ENCODE results near the gene RPL13A.

Gene RPL13A

DNA sequence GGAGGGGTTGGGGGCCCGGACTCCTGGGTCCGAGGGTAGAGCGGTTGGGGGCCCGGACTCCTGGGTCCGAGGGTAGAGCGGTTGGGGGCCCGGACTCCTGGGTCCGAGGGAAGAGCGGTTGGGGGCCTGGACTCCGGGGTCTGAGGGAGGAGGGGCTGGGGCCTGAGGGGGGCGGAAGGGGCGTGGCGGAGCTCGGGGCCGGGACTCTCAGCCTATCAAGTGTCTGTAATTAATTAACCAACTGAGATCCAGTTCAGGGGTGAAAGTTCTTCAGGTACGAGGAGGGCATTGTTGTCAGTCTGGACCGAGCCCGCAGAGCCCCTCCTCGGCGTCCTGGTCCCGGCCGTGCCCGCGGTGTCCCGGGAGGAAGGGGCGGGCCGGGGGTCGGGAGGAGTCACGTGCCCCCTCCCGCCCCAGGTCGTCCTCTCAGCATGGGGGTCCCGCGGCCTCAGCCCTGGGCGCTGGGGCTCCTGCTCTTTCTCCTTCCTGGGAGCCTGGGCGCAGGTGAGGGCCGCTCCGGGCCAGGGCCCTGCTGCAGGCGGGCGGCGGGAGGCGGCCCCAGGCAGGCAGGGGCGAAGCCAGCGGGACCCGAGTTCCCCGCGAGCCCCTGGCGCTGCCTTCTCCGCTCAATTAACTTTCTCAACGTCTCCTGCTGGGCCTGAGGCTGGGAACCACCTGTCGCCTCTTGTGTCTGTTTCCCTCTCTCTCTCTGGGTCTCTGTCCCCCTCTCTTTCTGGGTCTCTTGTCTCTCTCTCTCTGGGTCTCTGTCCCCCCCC is 25.8 kb downstream of the RPL13A start:
- DNase-seq: peak; percentile 63

DNA sequence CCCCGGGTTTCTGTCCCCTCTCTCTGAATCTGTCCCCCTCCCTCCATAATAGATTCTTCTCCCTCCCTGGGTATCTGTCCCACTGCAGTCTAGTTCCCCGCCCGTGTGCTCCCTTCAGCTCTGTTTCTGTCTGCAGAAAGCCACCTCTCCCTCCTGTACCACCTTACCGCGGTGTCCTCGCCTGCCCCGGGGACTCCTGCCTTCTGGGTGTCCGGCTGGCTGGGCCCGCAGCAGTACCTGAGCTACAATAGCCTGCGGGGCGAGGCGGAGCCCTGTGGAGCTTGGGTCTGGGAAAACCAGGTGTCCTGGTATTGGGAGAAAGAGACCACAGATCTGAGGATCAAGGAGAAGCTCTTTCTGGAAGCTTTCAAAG is 26.3 kb downstream of the RPL13A start:
- no peak for DNase-seq

DNA sequence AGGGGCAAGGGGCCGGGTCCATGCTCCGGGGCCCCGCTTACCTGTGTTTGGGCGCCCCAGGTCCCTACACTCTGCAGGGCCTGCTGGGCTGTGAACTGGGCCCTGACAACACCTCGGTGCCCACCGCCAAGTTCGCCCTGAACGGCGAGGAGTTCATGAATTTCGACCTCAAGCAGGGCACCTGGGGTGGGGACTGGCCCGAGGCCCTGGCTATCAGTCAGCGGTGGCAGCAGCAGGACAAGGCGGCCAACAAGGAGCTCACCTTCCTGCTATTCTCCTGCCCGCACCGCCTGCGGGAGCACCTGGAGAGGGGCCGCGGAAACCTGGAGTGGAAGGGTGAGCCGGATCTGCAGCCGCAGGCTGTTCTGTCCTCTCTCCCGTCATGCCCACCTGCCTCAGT is 26.7 kb downstream of the RPL13A start:
- DNase-seq: no peak

DNA sequence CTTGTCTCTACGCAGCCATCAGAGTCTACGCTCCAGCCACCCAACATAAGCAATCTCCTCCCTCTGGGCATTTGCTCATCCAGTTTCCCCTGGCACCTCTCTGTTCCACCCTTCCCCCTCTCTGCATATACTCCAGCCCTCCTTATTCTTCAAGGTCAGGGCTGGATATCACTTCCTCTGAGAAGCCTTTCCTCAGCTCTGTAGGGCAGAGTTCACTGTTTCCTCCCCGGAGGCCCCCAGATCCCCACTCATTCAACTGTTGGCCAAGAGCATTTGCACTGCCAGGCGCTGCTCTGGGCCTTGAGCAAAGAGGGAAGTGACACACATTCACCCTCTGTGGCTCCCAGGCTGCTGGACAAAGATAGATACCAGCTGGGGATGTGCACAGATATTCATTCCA is 28.4 kb downstream of the RPL13A start:
- peak; percentile 77 for DNase-seq

DNA sequence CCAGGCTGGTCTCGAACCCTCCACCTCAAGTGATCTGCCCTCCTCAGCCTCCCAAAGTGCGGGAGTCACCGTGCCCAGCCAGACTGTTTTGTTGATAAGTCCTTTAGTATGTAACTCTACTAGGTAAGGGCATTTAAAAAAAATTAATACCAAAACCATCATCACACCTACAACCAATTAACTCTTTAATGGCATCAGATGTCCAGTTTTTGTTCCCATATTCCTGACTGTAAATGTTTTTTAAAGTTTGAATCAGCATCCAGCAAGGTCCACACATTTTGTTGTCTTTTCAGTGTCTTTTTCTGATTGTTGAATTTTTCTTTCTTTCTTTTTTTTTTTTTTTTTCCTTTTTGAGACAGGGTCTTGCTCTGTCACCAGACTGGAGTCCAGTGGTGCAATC is 30.6 kb downstream of the RPL13A start:
- no peak for DNase-seq

DNA sequence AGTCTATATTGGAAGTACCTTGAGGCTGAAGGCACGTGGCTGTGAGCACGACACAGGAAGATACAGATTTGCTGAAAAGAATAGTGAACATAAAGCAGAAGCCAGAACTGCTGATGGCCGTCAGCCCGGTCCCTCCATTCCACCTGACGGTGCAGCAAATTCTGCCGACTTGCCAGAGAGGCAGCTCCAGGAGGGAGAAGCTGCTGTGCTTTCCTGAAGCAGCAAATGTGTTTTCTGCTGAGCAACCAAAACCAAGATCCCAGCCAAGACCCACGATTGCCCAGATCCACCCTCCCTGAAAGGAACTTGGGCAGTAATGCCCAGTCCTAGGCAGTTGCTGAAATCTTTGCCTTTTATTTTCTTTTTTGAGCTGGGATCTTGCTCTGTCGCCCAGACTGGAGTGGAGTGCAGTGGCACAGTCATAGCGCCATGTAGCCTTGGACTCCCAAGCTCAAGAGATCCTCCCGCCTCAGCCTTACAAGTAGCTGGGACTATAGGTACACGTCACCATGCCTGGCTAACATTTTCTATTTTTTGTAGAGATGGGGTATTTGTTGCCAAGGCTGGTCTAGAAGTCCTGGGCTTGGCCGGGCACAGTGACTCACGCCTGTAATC is 33.4 kb downstream of the RPL13A start:
- DNase-seq: no peak

DNA sequence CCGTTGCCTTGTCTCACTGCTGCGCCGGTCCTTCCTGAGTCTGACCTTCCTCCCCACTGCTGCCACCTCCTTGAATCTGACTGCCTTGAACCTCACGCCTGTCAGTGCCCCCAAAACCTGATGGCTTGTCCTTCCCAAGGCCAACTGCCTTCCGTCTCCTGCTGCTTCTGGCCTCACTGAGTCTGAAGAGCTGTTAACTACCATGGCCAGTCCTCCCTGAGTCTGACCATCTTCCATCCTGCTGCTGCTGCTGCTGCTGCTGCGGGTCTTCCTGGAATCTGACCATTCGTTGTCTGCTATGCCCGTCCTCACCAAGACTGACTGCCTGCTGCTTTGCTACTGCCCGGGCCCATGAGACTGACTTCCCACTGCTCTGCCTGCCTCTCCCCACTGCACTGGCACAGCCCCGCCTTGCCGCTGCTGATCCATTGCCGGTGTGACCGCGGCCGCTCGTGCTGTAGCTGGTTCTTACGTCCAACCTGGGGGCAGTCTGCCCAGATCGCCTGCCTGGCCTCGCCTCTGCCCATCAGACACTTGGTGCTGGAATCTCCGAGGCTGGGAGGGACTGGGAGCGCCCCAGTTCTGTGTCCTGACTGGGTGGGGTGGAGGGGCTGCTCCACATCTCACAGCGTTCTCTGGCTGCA is 37.5 kb downstream of the RPL13A start:
- no peak for DNase-seq

DNA sequence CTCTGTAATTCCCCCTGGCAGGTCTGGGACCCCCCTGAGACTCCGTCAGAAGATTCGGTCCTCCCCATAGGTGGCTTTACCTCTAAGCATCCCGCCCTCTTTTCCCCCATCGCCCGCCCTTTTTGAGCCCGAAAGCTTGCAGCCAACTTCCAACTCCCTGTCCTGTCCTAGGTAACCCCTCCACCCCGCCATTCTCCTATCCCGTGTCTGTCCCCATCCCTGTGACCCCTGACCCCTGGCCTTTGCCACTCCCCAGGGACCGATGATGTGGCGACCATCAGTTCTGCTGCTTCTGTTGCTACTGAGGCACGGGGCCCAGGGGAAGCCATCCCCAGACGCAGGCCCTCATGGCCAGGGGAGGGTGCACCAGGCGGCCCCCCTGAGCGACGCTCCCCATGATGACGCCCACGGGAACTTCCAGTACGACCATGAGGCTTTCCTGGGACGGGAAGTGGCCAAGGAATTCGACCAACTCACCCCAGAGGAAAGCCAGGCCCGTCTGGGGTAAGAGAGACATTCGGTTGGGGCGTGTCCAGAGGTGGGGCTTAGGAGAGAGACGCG is 40.9 kb downstream of the RPL13A start:
- DNase-seq: no peak

DNA sequence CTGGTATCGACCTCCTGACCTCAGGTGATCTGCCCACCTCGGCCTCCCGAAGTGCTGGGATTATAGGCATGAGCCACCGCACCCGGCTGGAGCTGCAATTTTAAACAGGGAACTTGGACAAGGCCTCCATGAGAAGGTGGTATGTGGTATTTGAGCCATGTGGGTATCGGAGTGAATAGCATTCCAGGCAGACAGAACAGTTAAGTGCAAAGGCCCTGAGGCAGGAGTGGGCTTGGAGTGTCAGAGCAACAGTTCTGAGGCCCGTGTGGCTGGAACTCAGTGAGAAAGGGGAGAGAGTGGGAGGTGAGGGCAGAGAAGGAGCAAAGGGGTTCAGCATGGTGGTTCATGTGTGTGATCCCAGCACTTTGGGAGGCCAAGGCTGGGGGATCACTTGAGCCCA is 43.3 kb downstream of the RPL13A start:
- no peak for DNase-seq

DNA sequence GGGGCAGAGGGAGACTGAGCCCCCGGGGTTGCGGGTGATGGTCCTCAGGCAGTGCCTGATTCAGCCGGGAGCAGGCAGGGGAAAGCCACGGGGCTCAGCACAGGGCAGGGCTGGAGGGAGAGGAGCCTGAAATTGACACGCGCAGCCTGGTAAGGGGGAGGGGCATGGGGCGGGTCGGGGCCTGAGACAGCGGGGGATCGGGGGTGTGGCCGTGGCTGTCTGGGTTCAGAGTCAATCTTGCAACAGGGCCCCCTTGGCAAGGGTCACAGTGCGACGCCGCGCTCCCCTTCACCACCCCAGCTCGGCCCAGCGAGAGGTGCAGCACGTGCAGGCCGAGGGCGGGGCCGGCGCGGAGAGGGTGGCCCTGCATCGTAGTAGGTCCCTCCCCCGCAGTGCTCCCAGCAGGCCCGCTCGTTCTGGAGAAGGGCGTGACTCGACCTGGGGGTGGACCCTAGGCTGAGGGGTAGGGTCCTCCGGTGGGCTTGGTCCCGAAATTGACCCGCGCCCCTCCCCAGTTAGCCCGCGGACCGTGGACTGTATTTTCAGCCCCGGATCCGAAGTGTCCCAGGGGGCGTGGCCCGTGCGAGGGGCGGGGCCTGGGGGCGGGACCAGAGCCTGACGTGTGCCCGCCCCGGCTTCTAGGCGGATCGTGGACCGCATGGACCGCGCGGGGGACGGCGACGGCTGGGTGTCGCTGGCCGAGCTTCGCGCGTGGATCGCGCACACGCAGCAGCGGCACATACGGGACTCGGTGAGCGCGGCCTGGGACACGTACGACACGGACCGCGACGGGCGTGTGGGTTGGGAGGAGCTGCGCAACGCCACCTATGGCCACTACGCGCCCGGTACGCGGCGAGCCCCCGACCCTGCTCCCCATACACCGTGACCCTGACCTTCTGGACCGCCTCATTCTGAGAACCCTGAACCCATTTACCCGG is 46.4 kb downstream of the RPL13A start:
- DNase-seq: peak; percentile 93

DNA sequence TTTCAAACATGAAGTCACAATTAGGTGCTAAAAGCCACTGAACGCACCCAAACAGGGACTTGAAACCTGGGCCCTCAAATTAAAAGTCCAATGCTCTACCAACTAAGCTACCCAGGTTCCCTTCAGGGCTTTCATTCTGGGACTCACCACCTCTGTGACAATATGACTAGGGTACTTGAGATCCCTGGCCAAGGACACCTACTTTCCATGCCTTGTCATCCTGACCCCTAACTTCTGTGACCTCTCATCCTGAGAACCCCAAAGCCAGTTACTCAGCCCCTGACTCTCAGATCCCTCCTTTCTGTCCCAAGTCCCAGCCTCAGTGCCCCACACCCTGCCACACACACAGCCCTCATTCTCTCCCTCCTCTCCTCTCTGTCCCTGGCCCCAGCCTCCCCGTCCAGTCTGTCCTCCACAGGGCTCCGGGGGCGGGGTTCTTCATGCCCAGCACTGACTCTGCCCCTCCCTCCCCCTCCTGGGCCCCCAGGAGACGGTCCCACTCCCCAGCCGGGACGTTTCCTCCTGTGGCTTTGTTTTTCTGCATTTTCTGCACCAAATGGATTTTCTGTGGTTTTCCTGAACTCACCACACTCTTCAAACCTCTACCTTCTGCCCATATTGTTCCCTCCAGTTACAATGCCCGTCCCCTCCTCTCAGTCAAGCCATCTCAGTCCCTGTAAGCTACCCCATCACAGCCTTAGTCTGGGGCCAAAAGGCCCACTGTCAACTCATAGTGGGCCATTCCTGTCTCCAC is 47.4 kb downstream of the RPL13A start:
- no peak for DNase-seq

DNA sequence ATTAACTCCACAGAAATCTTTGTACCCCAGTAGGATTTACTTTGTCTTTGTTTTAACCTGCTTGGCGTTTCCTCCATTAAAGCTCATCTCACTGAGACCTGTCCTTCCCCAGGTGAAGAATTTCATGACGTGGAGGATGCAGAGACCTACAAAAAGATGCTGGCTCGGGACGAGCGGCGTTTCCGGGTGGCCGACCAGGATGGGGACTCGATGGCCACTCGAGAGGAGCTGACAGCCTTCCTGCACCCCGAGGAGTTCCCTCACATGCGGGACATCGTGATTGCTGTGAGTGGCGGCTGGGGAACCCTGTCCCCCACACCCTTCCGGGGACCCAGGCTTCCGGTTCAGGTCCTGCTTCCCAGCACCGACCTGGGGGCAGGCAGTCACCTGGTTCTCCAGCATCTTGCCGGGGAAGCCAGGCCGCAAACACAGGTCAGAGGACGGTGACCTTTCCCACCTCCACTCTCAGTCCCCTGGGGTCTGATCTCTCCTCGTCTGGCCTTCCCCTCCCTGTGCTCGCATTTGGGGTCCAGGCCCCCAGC is 49.6 kb downstream of the RPL13A start:
- no peak for DNase-seq

DNA sequence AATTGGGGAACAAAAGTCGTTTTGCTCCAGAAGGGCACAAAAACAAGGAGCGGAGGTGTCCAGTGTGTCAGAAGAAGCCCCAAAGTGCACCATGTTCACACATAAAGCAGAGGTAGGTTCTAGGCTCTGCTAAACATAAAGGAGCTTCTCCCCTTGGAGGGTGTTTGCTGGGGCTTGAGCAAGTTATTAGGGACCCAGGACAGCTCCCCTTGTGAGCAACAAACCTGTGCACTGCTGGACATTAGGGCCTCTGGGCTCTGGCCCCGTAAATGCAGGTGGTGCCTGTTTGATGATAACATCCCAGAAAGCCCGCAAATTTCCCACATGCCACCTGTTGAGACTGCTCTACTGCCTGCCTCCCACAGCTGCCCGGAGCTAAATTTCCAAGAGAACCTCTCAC is 51.2 kb downstream of the RPL13A start:
- DNase-seq: no peak

DNA sequence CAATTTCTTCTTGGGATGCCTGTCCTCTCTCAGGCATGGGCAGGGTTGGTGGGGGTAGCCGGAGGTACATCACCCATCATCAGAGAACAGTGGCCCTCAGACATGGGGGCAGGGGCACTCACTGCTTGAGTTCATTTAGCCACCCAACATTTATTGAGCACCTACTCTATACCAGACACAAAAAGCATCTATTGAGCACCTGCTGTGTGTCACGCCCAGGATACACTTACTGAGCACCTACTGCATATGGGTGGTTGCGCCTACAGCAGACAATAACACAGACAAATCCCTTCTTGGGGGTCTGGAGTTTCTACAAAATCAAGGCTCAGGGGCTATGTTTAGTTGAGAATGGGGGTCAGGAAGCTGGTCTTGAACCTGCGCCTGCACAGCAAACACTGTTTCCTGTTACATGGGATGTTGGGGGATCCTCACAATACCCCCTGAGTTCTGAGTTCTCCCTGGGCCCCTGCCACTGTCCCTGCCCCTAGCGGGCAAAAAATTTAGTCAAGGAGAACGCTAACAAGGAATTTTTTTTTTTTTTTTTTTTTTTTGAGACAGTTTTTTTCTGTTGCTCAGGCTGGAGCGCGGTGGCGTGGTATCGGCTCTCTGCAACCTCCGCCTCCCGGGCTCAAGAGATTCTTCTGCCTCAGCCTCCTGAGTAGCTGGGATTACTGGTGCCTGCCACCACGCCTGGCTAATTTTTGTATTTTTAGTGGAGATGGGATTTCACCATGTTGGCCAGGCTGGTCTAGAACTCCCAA is 52.0 kb downstream of the RPL13A start:
- DNase-seq: no peak

Measured in hematopoietic multipotent progenitor cell treated with erythropoietin and hydrocortisone succinate and interleukin-3 and kit ligand, for 6 days (in vitro differentiated cells).